Fibroblast of peridontal ligament (primary cell): ENCODE results near the gene NCKAP1.
"Not testable (repeated sequence)": the region's sequence is repeated elsewhere in the genome, so short reads cannot be mapped to it uniquely, and the experiment has no call there.

Experiments used
- DNase-seq: peaks from one replicate; pipeline ENCODE4 v3.0.0-alpha.2; 2010; ENCODE audit errors: extremely low read depth

Gene NCKAP1

GRCh38 chr2:183035954-183036669 lies 2.1 kb downstream of the NCKAP1 start:
- no peak for DNase-seq

GRCh38 chr2:183035298-183035953 lies 2.8 kb downstream of the NCKAP1 start:
- DNase-seq = peak; percentile 82

- peak; percentile 37 for DNase-seq
Observed at GRCh38 chr2:183034806-183035205, 3.5 kb downstream of the NCKAP1 start.

- no peak for DNase-seq
Observed at GRCh38 chr2:183033951-183034350, 4.3 kb downstream of the NCKAP1 start.

- DNase-seq = peak; percentile 38
Observed at GRCh38 chr2:183031911-183032794, 6.1 kb downstream of the NCKAP1 start.

- DNase-seq = peak; percentile 68
Observed at GRCh38 chr2:183029219-183029618, 9.0 kb downstream of the NCKAP1 start.

GRCh38 chr2:183028108-183028507 lies 10.1 kb downstream of the NCKAP1 start:
- DNase-seq = no peak

GRCh38 chr2:183027443-183027842 lies 10.8 kb downstream of the NCKAP1 start:
- DNase-seq = no peak

- DNase-seq = no peak
Observed at GRCh38 chr2:183026424-183026823, 11.8 kb downstream of the NCKAP1 start.

GRCh38 chr2:183025993-183026392 lies 12.3 kb downstream of the NCKAP1 start:
- no peak for DNase-seq

GRCh38 chr2:183024339-183025095 lies 13.7 kb downstream of the NCKAP1 start:
- peak; percentile 71 for DNase-seq

- no peak for DNase-seq
Observed at GRCh38 chr2:183022711-183023110, 15.5 kb downstream of the NCKAP1 start.

GRCh38 chr2:183021613-183022012 lies 16.6 kb downstream of the NCKAP1 start:
- no peak for DNase-seq

GRCh38 chr2:183019718-183020442 lies 18.4 kb downstream of the NCKAP1 start:
- DNase-seq = no peak

GRCh38 chr2:183017845-183018244 lies 20.4 kb downstream of the NCKAP1 start:
- not testable (repeated sequence) for DNase-seq

- peak; percentile 31 for DNase-seq
Observed at GRCh38 chr2:183014005-183014404, 24.3 kb downstream of the NCKAP1 start.

- DNase-seq = no peak
Observed at GRCh38 chr2:183011743-183012142, 26.5 kb downstream of the NCKAP1 start.

- peak; percentile 74 for DNase-seq
Observed at GRCh38 chr2:183010112-183010511, 28.1 kb downstream of the NCKAP1 start.

GRCh38 chr2:183009249-183009899 lies 28.9 kb downstream of the NCKAP1 start:
- peak; percentile 27 for DNase-seq

GRCh38 chr2:183001948-183002347 lies 36.3 kb downstream of the NCKAP1 start:
- no peak for DNase-seq
